ENCODE measurements around the gene APCDD1.

APCDD1 gene

GRCh38 chr18:10453806-10454680 is at the start of gene APCDD1:
Gene APCDD1 (plus strand): TSS chr18:10454635. CDS start chr18:10454982, 347 bp downstream.
- peak; percentile 22 for DNase-seq (ENCODE audit: low read depth)

- DNase-seq (ENCODE audit: low read depth) = no peak
These were observed 49.4 kb upstream of the APCDD1 start for GRCh38 chr18:10405014-10405493.

GRCh38 chr18:10405816-10406663 is 48.4 kb upstream of the APCDD1 start:
- no peak for DNase-seq (ENCODE audit: low read depth)

GRCh38 chr18:10408131-10408530 is 46.3 kb upstream of the APCDD1 start:
- no peak for DNase-seq (ENCODE audit: low read depth)

- DNase-seq (ENCODE audit: low read depth) = no peak
These were observed 45.4 kb upstream of the APCDD1 start for GRCh38 chr18:10409041-10409440.

- no peak for DNase-seq (ENCODE audit: low read depth)
These were observed 43.7 kb upstream of the APCDD1 start for GRCh38 chr18:10410472-10411308.

GRCh38 chr18:10412933-10413332 is 41.5 kb upstream of the APCDD1 start:
- DNase-seq (ENCODE audit: low read depth) = no peak

- DNase-seq (ENCODE audit: low read depth) = no peak
These were observed 40.7 kb upstream of the APCDD1 start for GRCh38 chr18:10413722-10414121.

- DNase-seq (ENCODE audit: low read depth) = no peak
These were observed 40.1 kb upstream of the APCDD1 start for GRCh38 chr18:10414293-10414842.

GRCh38 chr18:10416065-10416464 is 38.4 kb upstream of the APCDD1 start:
- DNase-seq (ENCODE audit: low read depth) = no peak

GRCh38 chr18:10417191-10417590 is 37.2 kb upstream of the APCDD1 start:
- no peak for DNase-seq (ENCODE audit: low read depth)

- DNase-seq (ENCODE audit: low read depth) = peak; percentile 8
These were observed 36.8 kb upstream of the APCDD1 start for GRCh38 chr18:10417664-10418063.

GRCh38 chr18:10418836-10419235 is 35.6 kb upstream of the APCDD1 start:
- no peak for DNase-seq (ENCODE audit: low read depth)

- peak; percentile 89 for DNase-seq (ENCODE audit: low read depth)
These were observed 34.9 kb upstream of the APCDD1 start for GRCh38 chr18:10419420-10420103.

- peak; percentile 55 for DNase-seq (ENCODE audit: low read depth)
These were observed 33.7 kb upstream of the APCDD1 start for GRCh38 chr18:10420561-10421352.

- DNase-seq (ENCODE audit: low read depth) = peak; percentile 45
These were observed 32.6 kb upstream of the APCDD1 start for GRCh38 chr18:10421859-10422258.

GRCh38 chr18:10422731-10423130 is 31.7 kb upstream of the APCDD1 start:
- no peak for DNase-seq (ENCODE audit: low read depth)

GRCh38 chr18:10424585-10425307 is 29.7 kb upstream of the APCDD1 start:
- peak; percentile 10 for DNase-seq (ENCODE audit: low read depth)

GRCh38 chr18:10430677-10431076 is 23.8 kb upstream of the APCDD1 start:
- no peak for DNase-seq (ENCODE audit: low read depth)

Measured in amniotic epithelial cell (primary cell).